B cell (primary cell): ENCODE results near the gene RAPGEF5. TPM values are rescaled to one million over a fixed set of nuclear protein-coding genes. Genes with fewer than 3 reads are reported as not detected.
A peak's percentile ranks its signal among the peaks of the same experiment; 100 is the strongest.

Experiments
- ATAC-seq: fragments of 200-7000 bp; cut with Tn5 transposase; one replicate; pipeline ENCODE4 v1.10.0; 2021; ENCODE audit warnings: low read depth, mild to moderate bottlenecking, moderate number of reproducible peaks, moderate library complexity
- CTCF ChIA-PET: fragments of 350-600 bp; sonication (Branson Sonifier 250); formaldehyde crosslinking; loops from one replicate; lab custom pipeline; 2021; ENCODE audit warnings: antibody characterized with exemption, inconsistent platforms; lab: Charles Lee
- POLR2A ChIA-PET: fragments of 350-600 bp; sonication (Branson Sonifier 250); formaldehyde crosslinking; loops from one replicate; lab custom pipeline; 2021; ENCODE audit warnings: antibody characterized with exemption; lab: Charles Lee
- DNase-seq: peaks from one replicate; pipeline ENCODE4 v3.0.0; 2013
- H2AFZ ChIP-seq: 2 replicates; pipeline ENCODE4 v1.6.1; 2012; ENCODE audit warnings: mild to moderate bottlenecking, low read depth, low read length; ENCODE audit not compliant: insufficient read depth, poor library complexity, severe bottlenecking
- H3K27ac ChIP-seq, 2 donors: 1 replicate in 1 of 2; 2 replicates in 1 of 2; pipeline ENCODE4 v1.5.1; 2012 to 2013; ENCODE audit warnings: low read length in 2 of 2, mild to moderate bottlenecking in 2 of 2, moderate library complexity in 1 of 2
- H3K27me3 ChIP-seq, 4 experiments: fragments of 200-600 bp in 1 of 4; sonication (generic) in 1 of 4; replicated peaks in 1 of 4; 1 replicate in 2 of 4; 2 replicates in 2 of 4; pipeline versions ENCODE4 v1.6.1 to v1.7.0; 2013 to 2016; ENCODE audit warnings: low read length in 3 of 4, mild to moderate bottlenecking in 2 of 4, mixed read lengths in 1 of 4, moderate library complexity in 1 of 4; ENCODE audit not compliant: insufficient read depth in 4 of 4, control insufficient read depth in 3 of 4; ENCODE audit errors: control extremely low read depth in 1 of 4
- H3K36me3 ChIP-seq, 2 experiments: replicated peaks in 1 of 2; 1 replicate in 1 of 2; 2 replicates in 1 of 2; pipeline versions ENCODE4 v1.6.1 to v1.7.1; 2013; ENCODE audit warnings: low read length in 1 of 2; ENCODE audit not compliant: insufficient read depth in 2 of 2, control insufficient read depth in 1 of 2; ENCODE audit errors: control extremely low read depth in 1 of 2, extremely low read depth in 1 of 2
- H3K4me1 ChIP-seq, 2 donors: fragments of 200-600 bp in 1 of 2; sonication (generic) in 1 of 2; 1 replicate in 1 of 2; 2 replicates in 1 of 2; pipeline versions ENCODE4 v1.5.1 to v1.6.1; 2013 to 2017; ENCODE audit warnings: low read length in 2 of 2; ENCODE audit not compliant: control insufficient read depth in 2 of 2, insufficient read depth in 2 of 2
- H3K4me2 ChIP-seq: replicated peaks from 2 replicates; pipeline ENCODE3; 2012; ENCODE audit warnings: mild to moderate bottlenecking, low read depth, low read length; ENCODE audit not compliant: poor library complexity, severe bottlenecking
- H3K4me3 ChIP-seq, 5 experiments: fragments of 200-600 bp in 1 of 5; sonication (generic) in 1 of 5; 1 replicate in 3 of 5; 2 replicates in 2 of 5; pipeline versions ENCODE4 v1.5.1 to v1.7.0; 2011 to 2016; ENCODE audit warnings: low read length in 4 of 5, mild to moderate bottlenecking in 4 of 5, low read depth in 2 of 5, control low read depth in 1 of 5, moderate library complexity in 1 of 5; ENCODE audit not compliant: insufficient read depth in 1 of 5; ENCODE audit errors: control extremely low read depth in 1 of 5, extremely low read depth in 1 of 5
- H3K79me2 ChIP-seq: fragments of 200-600 bp; sonication (generic); one replicate; pipeline ENCODE4 v1.6.0; 2016; ENCODE audit warnings: low read length; ENCODE audit not compliant: control insufficient read depth, insufficient read depth
- H3K9ac ChIP-seq: fragments of 200-600 bp; sonication (generic); 2 replicates; pipeline ENCODE4 v1.6.1; 2017; ENCODE audit warnings: mild to moderate bottlenecking, low read length, moderate library complexity
- H3K9me3 ChIP-seq, 3 donors: one replicate each; pipeline versions ENCODE4 v1.6.1 to v1.7.1; 2013; ENCODE audit warnings: low read length in 2 of 3; ENCODE audit not compliant: control insufficient read depth in 2 of 3, insufficient read depth in 1 of 3; ENCODE audit errors: control extremely low read depth in 1 of 3
- H4K20me1 ChIP-seq: 2 replicates; pipeline ENCODE4 v1.6.0; 2012; ENCODE audit warnings: mild to moderate bottlenecking, low read length; ENCODE audit not compliant: insufficient read depth, control insufficient read depth, poor library complexity, severe bottlenecking
- H3K27ac Mint-ChIP-seq: one replicate; pipeline ENCODE4 v1.8.0; 2021; ENCODE audit warnings: mixed read lengths
- H3K27me3 Mint-ChIP-seq: one replicate; pipeline ENCODE4 v1.8.0; 2021; ENCODE audit warnings: mixed read lengths
- H3K4me1 Mint-ChIP-seq: one replicate; pipeline ENCODE4 v1.8.0; 2021; ENCODE audit warnings: mixed read lengths
- H3K4me3 Mint-ChIP-seq: one replicate; pipeline ENCODE4 v1.8.0; 2021; ENCODE audit warnings: mixed read lengths
- H3K9me3 Mint-ChIP-seq: one replicate; pipeline ENCODE4 v1.8.0; 2022; ENCODE audit warnings: mixed read lengths; ENCODE audit not compliant: insufficient read depth
- CTCF ChIP-seq: fragments of 200-600 bp; IDR thresholded peaks from one replicate; pipeline ENCODE4 v1.8.0; 2022; ENCODE audit warnings: antibody characterized with exemption, mild to moderate bottlenecking
- EZH2 ChIP-seq: IDR thresholded peaks from 2 replicates; pipeline ENCODE4 v1.6.1; 2012; ENCODE audit warnings: borderline replicate concordance, low read depth, mild to moderate bottlenecking, moderate library complexity, low read length; ENCODE audit not compliant: insufficient read depth, poor library complexity, severe bottlenecking
- WGBS: methylation state at CpG from one replicate; pipeline ENCODE4 v1.1.5; 2013; ENCODE audit warnings: missing lambda C conversion rate; ENCODE audit not compliant: insufficient coverage; 5-methylcytosine and 5-hydroxymethylcytosine counted together
- intact Hi-C: fragments of 100-400 bp; cut with micrococcal nuclease; formaldehyde crosslinking; loops from one replicate; pipeline ENCODE4 v1.10.0; 2022
- polyA plus RNA-seq: library from polyadenylated mRNA; depleted of rRNA; stranded (reverse); fragments of >200 nt; gene quantifications from 2 replicates; pipeline ENCODE4 v1.2.3, GENCODE V29; 2012
- total RNA-seq, 2 donors: library from RNA; stranded (reverse); fragments of 120-200 nt in 1 of 2; gene quantifications; 1 replicate in 1 of 2; 2 replicates in 1 of 2; pipeline versions ENCODE4 v1.2.3 to v1.2.4, GENCODE V29; 2013 to 2022

Gene RAPGEF5
- total and polyA plus RNA-seq, 2 donors (not counting 1 experiment from before 2014, with no cell fraction given): 1.5 to 37.6 TPM

DNA sequence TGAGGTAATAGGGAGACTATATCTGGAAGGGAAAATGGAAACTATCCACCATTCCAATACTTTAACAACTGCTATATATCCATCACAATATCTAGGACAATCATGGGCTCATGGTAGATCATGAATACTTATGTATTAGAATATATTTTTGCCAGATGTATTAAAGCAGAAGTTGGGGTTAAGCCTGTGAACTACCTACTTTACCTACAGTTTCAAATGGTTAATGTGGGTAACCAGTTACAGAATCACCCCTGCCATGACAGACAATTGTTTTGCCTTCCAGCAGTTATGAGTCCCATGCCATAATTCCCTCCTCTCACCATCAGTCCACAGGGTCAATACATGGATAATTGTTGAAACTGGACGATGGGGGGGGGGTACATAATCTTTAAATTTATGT is 29.9 kb upstream of the RAPGEF5 start:
- Histone ChIP-seq H3K4me3 (no peak overlapping the region), H3K9me3 (peaks cover 0 to 5% (median 0%) of the 10 kb centered on the region in 3 donors), H4K20me1 (no peaks in the 10 kb centered on the region), H3K79me2 (no peaks in the 10 kb centered on the region), H3K4me1 (no peaks in the 10 kb centered on the region), H3K9ac (no peak overlapping the region), H3K36me3 (no peaks in the 10 kb centered on the region), H3K27ac (no peak overlapping the region), H3K27me3 (no peaks in the 10 kb centered on the region), H2AFZ (no peak overlapping the region), H3K4me2 (no peak overlapping the region)
- ChIA-PET CTCF (no interaction called here), POLR2A (no interaction called here)
- ATAC-seq: no peak
- Mint-ChIP-seq H3K27ac (peak overlapping the region; percentile 43), H3K27me3 (peaks cover 41% of the 10 kb centered on the region), H3K4me1 (peaks cover 7% of the 10 kb centered on the region), H3K9me3 (no peaks in the 10 kb centered on the region), H3K4me3 (no peak overlapping the region)
- no CpG with 5 or more reads among the region's 1 CpG for WGBS
- intact Hi-C loops: no loop called here
- DNase-seq: no peak
- TF ChIP-seq CTCF (no peak), EZH2 (no peak)

- WGBS: 40% methylated on average over 1 of the region's 2 CpGs
- Histone ChIP-seq H4K20me1 (no peaks in the 10 kb centered on the region), H3K27me3 (no peaks in the 10 kb centered on the region), H2AFZ (no peak overlapping the region), H3K9me3 (peaks cover 0 to 5% (median 0%) of the 10 kb centered on the region in 3 donors), H3K4me2 (no peak overlapping the region), H3K79me2 (no peaks in the 10 kb centered on the region), H3K27ac (no peak overlapping the region), H3K9ac (no peak overlapping the region), H3K4me1 (no peaks in the 10 kb centered on the region), H3K36me3 (no peaks in the 10 kb centered on the region), H3K4me3 (no peak overlapping the region)
- ATAC-seq (no peak), DNase-seq (no peak)
- Mint-ChIP-seq H3K4me3 (no peak overlapping the region), H3K4me1 (peaks cover 7% of the 10 kb centered on the region), H3K27me3 (peaks cover 38% of the 10 kb centered on the region), H3K9me3 (no peaks in the 10 kb centered on the region), H3K27ac (peak overlapping the region; percentile 43)
- no peak for TF ChIP-seq EZH2
- no peak for TF ChIP-seq CTCF
- intact Hi-C loops: no loop called here
- ChIA-PET POLR2A (no interaction called here), CTCF (no interaction called here)
Observed at GRCh38 chr7:22386206-22386858, 29.4 kb upstream of the RAPGEF5 start.
